BLaER1 treated with 17β-estradiol and CSF1 and Interleukin-3, amounts not matched to agents 10 nM and 100 nM (cell line): ENCODE data around the gene C6orf120.

ENCODE experiments used
- H3K27ac ChIP-seq, 11 experiments: shearing (Covaris generic); formaldehyde crosslinking; 2 replicates each; pipeline ENCODE4 v1.8.1; 2022
- H3K27me3 ChIP-seq, 11 experiments: shearing (Covaris generic); formaldehyde crosslinking; 2 replicates each; pipeline ENCODE4 v1.8.1; 2022
- H3K36me3 ChIP-seq, 11 experiments: shearing (Covaris generic); formaldehyde crosslinking; 2 replicates each; pipeline ENCODE4 v1.8.1; 2022
- H3K4me1 ChIP-seq, 10 experiments: shearing (Covaris generic); formaldehyde crosslinking; 2 replicates each; pipeline ENCODE4 v1.8.1; 2022
- H3K4me2 ChIP-seq, 11 experiments: shearing (Covaris generic); formaldehyde crosslinking; 2 replicates each; pipeline ENCODE4 v1.8.1; 2022
- H3K4me3 ChIP-seq, 10 experiments: shearing (Covaris generic); formaldehyde crosslinking; 2 replicates each; pipeline ENCODE4 v1.8.1; 2022
- H3K9ac ChIP-seq, 11 experiments: shearing (Covaris generic); formaldehyde crosslinking; 2 replicates each; pipeline ENCODE4 v1.8.1; 2022
- H3K9me3 ChIP-seq, 11 experiments: shearing (Covaris generic); formaldehyde crosslinking; replicated peaks in 1 of 11; 2 replicates each; pipeline ENCODE4 v1.8.1; 2022
- H4K20me1 ChIP-seq, 11 experiments: shearing (Covaris generic); formaldehyde crosslinking; 2 replicates each; pipeline ENCODE4 v1.8.1; 2022
- Cebpa-rat ChIP-seq, 11 experiments: shearing (Covaris generic); IDR thresholded peaks; 2 replicates each; pipeline ENCODE4 v1.8.1; 2022

The C6orf120 gene

GRCh38 chr6:169701954-169702839, at the start of gene C6orf120, which contains the start of gene WDR27:
Gene C6orf120, plus strand, starts transcription at chr6:169702126. Its CDS starts 334 bp downstream, at chr6:169702460.
Gene WDR27, minus strand, starts transcription at chr6:169702029. Its CDS starts 13,024 bp downstream, at chr6:169689005.
- H3K4me3 ChIP-seq = peak within 1 kb of the TSS; percentile 85 to 98 (median 95)
- no peak for TF ChIP-seq Cebpa-rat (IDR thresholded peaks at IDR 0.05)
- H3K4me1 ChIP-seq = peaks cover 46 to 65% (median 58%) of the 10 kb centered on the region in 10 experiments
- H3K4me2 ChIP-seq = peak within 1 kb of the TSS; percentile 84 to 96 (median 91)
- H3K27me3 ChIP-seq = no peaks in the 10 kb centered on the region
- peak within 1 kb of the TSS; percentile 91 to 98 (median 95) for H3K9ac ChIP-seq
- H3K27ac ChIP-seq = peak within 1 kb of the TSS; percentile 89 to 98 (median 94)
- H3K9me3 ChIP-seq = peaks cover 1 to 9% (median 5%) of the 10 kb centered on the region in 11 experiments; a peak in 18 of 22 replicates
- H3K36me3 ChIP-seq = peaks cover 7 to 48% (median 37%) of the 10 kb centered on the region in 11 experiments; a peak in 20 of 22 replicates
- H4K20me1 ChIP-seq = peaks cover 5 to 40% (median 31%) of the 10 kb centered on the region in 11 experiments; a peak in 16 of 22 replicates

- Histone ChIP-seq H3K27me3 (no peaks in the 10 kb centered on the region), H3K4me2 (no peak overlapping the region), H3K4me3 (no peak overlapping the region), H3K9me3 (no peaks in the 10 kb centered on the region; a peak in 1 of 22 replicates), H4K20me1 (no peaks in the 10 kb centered on the region; a peak in 1 of 22 replicates), H3K27ac (no peak overlapping the region), H3K4me1 (peaks cover 9 to 30% (median 29%) of the 10 kb centered on the region in 10 experiments; a peak in 19 of 20 replicates), H3K36me3 (peaks cover 3 to 32% (median 10%) of the 10 kb centered on the region in 11 experiments; a peak in 14 of 22 replicates), H3K9ac (no peak overlapping the region)
- no peak for TF ChIP-seq Cebpa-rat (IDR thresholded peaks at IDR 0.05)
Observed at GRCh38 chr6:169652896-169653295, 49.0 kb upstream of the C6orf120 start.

GRCh38 chr6:169653691-169654090, 48.2 kb upstream of the C6orf120 start:
- H3K36me3 ChIP-seq = peaks cover 3 to 34% (median 10%) of the 10 kb centered on the region in 11 experiments; a peak in 14 of 22 replicates
- H3K27me3 ChIP-seq = no peaks in the 10 kb centered on the region
- no peak overlapping the region for H3K27ac ChIP-seq
- peaks cover 9 to 38% (median 37%) of the 10 kb centered on the region in 10 experiments; a peak in 19 of 20 replicates for H3K4me1 ChIP-seq
- no peak for TF ChIP-seq Cebpa-rat (IDR thresholded peaks at IDR 0.05)
- no peak overlapping the region for H3K4me2 ChIP-seq
- no peaks in the 10 kb centered on the region; a peak in 1 of 22 replicates for H4K20me1 ChIP-seq
- no peak overlapping the region for H3K4me3 ChIP-seq
- H3K9me3 ChIP-seq = no peaks in the 10 kb centered on the region; a peak in 1 of 22 replicates
- H3K9ac ChIP-seq = no peak overlapping the region

- peaks cover 9 to 49% (median 46%) of the 10 kb centered on the region in 10 experiments; a peak in 19 of 20 replicates for H3K4me1 ChIP-seq
- H3K27me3 ChIP-seq = no peaks in the 10 kb centered on the region
- no peak for TF ChIP-seq Cebpa-rat (IDR thresholded peaks at IDR 0.05)
- H3K4me2 ChIP-seq = peak overlapping the region; percentile 78 to 89 (median 84)
- no peaks in the 10 kb centered on the region; a peak in 1 of 22 replicates for H4K20me1 ChIP-seq
- peak overlapping the region; percentile 49 to 69 (median 56) for H3K4me3 ChIP-seq
- H3K36me3 ChIP-seq = peaks cover 3 to 45% (median 10%) of the 10 kb centered on the region in 11 experiments; a peak in 14 of 22 replicates
- H3K9ac ChIP-seq = peak overlapping the region; percentile 47 to 72 (median 64)
- H3K27ac ChIP-seq = peak overlapping the region in 10 of 11 experiments; percentile 21 to 64 (median 44); a peak in 18 of 22 replicates
- H3K9me3 ChIP-seq = no peaks in the 10 kb centered on the region; a peak in 1 of 22 replicates
Observed at GRCh38 chr6:169654598-169655391, 47.1 kb upstream of the C6orf120 start.

- Histone ChIP-seq H3K27me3 (no peaks in the 10 kb centered on the region), H4K20me1 (no peaks in the 10 kb centered on the region; a peak in 2 of 22 replicates), H3K4me2 (peak overlapping the region in 8 of 11 experiments; percentile 78 to 89 (median 84); a peak in 17 of 22 replicates), H3K9me3 (no peaks in the 10 kb centered on the region; a peak in 1 of 22 replicates), H3K36me3 (peaks cover 7 to 56% (median 17%) of the 10 kb centered on the region in 11 experiments; a peak in 18 of 22 replicates), H3K4me1 (peaks cover 9 to 50% (median 46%) of the 10 kb centered on the region in 10 experiments; a peak in 19 of 20 replicates), H3K27ac (no peak overlapping the region; a peak in 1 of 22 replicates), H3K9ac (no peak overlapping the region), H3K4me3 (no peak overlapping the region)
- TF ChIP-seq Cebpa-rat (IDR thresholded peaks at IDR 0.05) = no peak
Observed at GRCh38 chr6:169656546-169657283, 45.2 kb upstream of the C6orf120 start.

GRCh38 chr6:169657284-169657610, 44.7 kb upstream of the C6orf120 start:
- H3K36me3 ChIP-seq = peaks cover 7 to 54% (median 18%) of the 10 kb centered on the region in 11 experiments; a peak in 20 of 22 replicates
- H3K9ac ChIP-seq = 0 out of 22 replicates have a peak overlapping the region, but pooled peaks of 1 of the 11 experiments have one; percentile 32
- no peak for TF ChIP-seq Cebpa-rat (IDR thresholded peaks at IDR 0.05)
- H3K4me1 ChIP-seq = peaks cover 9 to 50% (median 46%) of the 10 kb centered on the region in 10 experiments; a peak in 19 of 20 replicates
- H4K20me1 ChIP-seq = no peaks in the 10 kb centered on the region; a peak in 2 of 22 replicates
- H3K4me3 ChIP-seq = no peak overlapping the region
- H3K27ac ChIP-seq = no peak overlapping the region; a peak in 1 of 22 replicates
- no peaks in the 10 kb centered on the region for H3K27me3 ChIP-seq
- peak overlapping the region in 7 of 11 experiments; percentile 77 to 89 (median 80); a peak in 14 of 22 replicates for H3K4me2 ChIP-seq
- no peaks in the 10 kb centered on the region; a peak in 1 of 22 replicates for H3K9me3 ChIP-seq

- H3K4me3 ChIP-seq = no peak overlapping the region
- no peak for TF ChIP-seq Cebpa-rat (IDR thresholded peaks at IDR 0.05)
- no peaks in the 10 kb centered on the region; a peak in 1 of 22 replicates for H3K9me3 ChIP-seq
- peaks cover 9 to 49% (median 45%) of the 10 kb centered on the region in 10 experiments; a peak in 19 of 20 replicates for H3K4me1 ChIP-seq
- no peaks in the 10 kb centered on the region for H3K27me3 ChIP-seq
- H3K27ac ChIP-seq = no peak overlapping the region
- peaks cover 23 to 78% (median 36%) of the 10 kb centered on the region in 11 experiments for H3K36me3 ChIP-seq
- no peak overlapping the region for H3K9ac ChIP-seq
- H3K4me2 ChIP-seq = peak overlapping the region in 3 of 11 experiments; percentile 0 to 84 (median 15); a peak in 2 of 22 replicates
- no peaks in the 10 kb centered on the region; a peak in 1 of 22 replicates for H4K20me1 ChIP-seq
Observed at GRCh38 chr6:169659820-169660610, 41.9 kb upstream of the C6orf120 start.
